OCI-LY1 (cell line): ENCODE data around the gene ATP11B.

ENCODE experiments used
- CTCF ChIP-seq: fragments of 200-600 bp; sonication (generic), shearing (Covaris generic); IDR thresholded peaks from 2 replicates; pipeline ENCODE4 v1.5.1; 2017; ENCODE audit warnings: mild to moderate bottlenecking, antibody characterized with exemption, low read length, moderate library complexity, mixed read lengths
- EZH2 ChIP-seq: fragments of 200-600 bp; sonication (generic), shearing (Covaris generic); IDR thresholded peaks from 2 replicates; pipeline ENCODE4 v1.8.0; 2017; ENCODE audit warnings: borderline replicate concordance, mixed run types, mild to moderate bottlenecking, antibody characterized with exemption, low read length, moderate library complexity, mixed read lengths

- TF ChIP-seq CTCF: no peak
- no peak for TF ChIP-seq EZH2
These were observed 46.3 kb upstream of the ATP11B start for GRCh38 chr3:182746959-182747358.
